ENCODE measurements around the gene HASPIN.

HASPIN gene

GRCh38 chr17:3765981-3766380, 42.3 kb downstream of the HASPIN start:
- no peak for DNase-seq (ENCODE audit: low spot score)

GRCh38 chr17:3766779-3767178, 43.1 kb downstream of the HASPIN start:
- no peak for DNase-seq (ENCODE audit: low spot score)

GRCh38 chr17:3768341-3768740, 44.6 kb downstream of the HASPIN start:
- no peak for DNase-seq (ENCODE audit: low spot score)

- no peak for DNase-seq (ENCODE audit: low spot score)
Measured at GRCh38 chr17:3768769-3769168, 45.1 kb downstream of the HASPIN start.

DNA sequence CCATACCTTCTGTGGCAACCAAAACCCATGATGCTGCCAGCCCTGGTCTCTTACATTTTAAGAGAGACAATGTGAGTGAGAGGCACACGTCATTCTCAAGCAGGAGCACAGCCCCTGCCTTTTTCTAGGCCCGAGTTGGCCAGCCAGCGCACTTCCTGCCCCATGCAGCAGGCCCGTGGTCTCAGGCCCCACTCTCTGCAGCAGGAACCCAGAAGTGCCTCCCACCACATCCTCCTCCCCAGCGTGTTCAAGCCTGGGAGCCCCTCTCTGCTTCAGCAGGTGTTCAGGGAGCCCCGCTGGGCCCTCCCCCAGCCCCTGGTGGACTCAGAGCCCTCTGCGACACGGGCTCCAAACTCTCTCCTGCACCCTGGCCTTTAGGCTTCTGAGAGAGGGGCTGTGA, 46.8 kb downstream of the HASPIN start:
- DNase-seq (ENCODE audit: low spot score): no peak

DNA sequence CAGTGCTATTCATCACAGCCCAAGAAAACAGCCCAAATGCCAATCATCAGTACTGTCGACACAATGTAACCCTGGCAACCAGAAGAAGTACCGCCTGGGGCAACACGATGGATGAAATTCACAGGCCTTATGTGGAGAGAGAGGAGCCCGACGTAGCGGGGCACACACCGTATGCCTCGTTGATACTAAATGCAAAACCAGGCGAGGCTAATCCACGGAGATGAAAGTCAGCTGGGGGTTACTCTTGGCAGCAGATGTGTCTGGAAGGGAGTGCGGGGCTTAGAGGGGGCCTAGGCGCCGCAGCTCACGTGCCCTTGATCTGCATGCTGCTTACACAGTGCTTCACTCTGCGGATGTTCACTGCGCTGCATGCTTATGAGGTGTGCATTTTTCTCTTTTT, 47.4 kb downstream of the HASPIN start:
- DNase-seq (ENCODE audit: low spot score): no peak

DNA sequence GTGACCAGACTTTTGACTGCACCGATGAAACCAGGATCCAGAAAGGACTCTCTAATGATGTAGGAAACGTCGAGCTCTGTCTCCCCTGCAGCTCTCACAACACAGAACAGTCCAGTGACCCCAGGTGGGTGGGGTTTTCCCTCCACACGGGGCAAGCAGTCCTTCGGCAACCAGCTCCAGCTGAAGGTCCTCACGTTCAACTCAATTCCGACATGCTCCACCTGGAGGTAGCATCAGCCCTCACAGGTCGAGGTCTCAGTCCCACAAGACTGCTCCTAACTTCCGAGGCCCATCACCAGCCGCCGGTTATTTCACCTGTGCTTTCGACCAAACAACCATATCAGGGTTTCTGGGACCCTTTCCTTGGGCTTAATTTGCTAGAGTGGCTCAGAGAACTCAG, 49.1 kb downstream of the HASPIN start:
- DNase-seq (ENCODE audit: low spot score): no peak

GRCh38 chr17:3773511-3773910, 49.8 kb downstream of the HASPIN start:
- DNase-seq (ENCODE audit: low spot score): no peak

DNA sequence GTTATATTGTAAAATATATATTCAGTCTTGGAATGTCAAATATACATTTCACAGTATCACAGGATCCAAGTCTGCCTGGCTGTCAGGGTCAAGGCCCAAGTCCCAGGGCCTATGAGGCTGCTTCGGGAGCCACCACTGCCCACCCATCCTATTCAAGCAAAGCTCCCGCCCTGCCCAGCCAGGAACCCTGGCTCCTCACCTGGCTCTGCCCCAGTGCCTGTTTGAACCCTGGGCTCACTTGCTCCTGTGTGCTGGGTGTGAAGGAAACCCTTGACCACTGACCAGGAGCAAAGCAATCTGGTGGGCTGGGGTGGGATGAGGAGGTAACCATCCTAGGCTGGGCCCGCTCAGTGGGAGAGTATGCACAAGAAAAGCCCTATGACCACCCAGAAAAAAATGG, 50.3 kb downstream of the HASPIN start:
- DNase-seq (ENCODE audit: low spot score): no peak

Measured in COLO829 (cell line).